ENCODE data around the gene TMEM39A. TPM values are rescaled to one million over a fixed set of nuclear protein-coding genes. Genes with fewer than 3 reads are reported as not detected.

The TMEM39A gene
- total and polyA plus RNA-seq, 9 donors, result 12.9 to 58.1 (median 38.7) TPM

GRCh38 chr3:119507404-119507803 is 44.0 kb upstream of the TMEM39A start:
- 95 to 97% (median 95%) methylated on average over 2 of the region's 2 CpGs for WGBS, 3 donors
- Histone ChIP-seq H3K36me3 (no peaks in the 10 kb centered on the region), H3K4me1 (ENCODE audit: insufficient read depth) (no peaks in the 10 kb centered on the region), H3K9me3 (no peaks in the 10 kb centered on the region), H3K4me3 (no peak overlapping the region), H3K27ac (no peak overlapping the region), H3K27me3 (no peaks in the 10 kb centered on the region)
- intact Hi-C loops (cut with DNase I), result no loop called here
- TF ChIP-seq POLR2A (IDR thresholded peaks at IDR 0.05), result no peak
- no peak for TF ChIP-seq EP300 (IDR thresholded peaks at IDR 0.05)
- TF ChIP-seq CTCF (IDR thresholded peaks at IDR 0.05), result no peak
- DNase-seq, result no peak

GRCh38 chr3:119506631-119507030 is 43.2 kb upstream of the TMEM39A start:
- Histone ChIP-seq H3K4me1 (ENCODE audit: insufficient read depth) (no peaks in the 10 kb centered on the region), H3K9me3 (no peaks in the 10 kb centered on the region), H3K36me3 (no peaks in the 10 kb centered on the region), H3K27ac (no peak overlapping the region), H3K27me3 (no peaks in the 10 kb centered on the region), H3K4me3 (no peak overlapping the region)
- WGBS, 3 donors, result 88 to 91% (median 90%) methylated on average over 4 of the region's 4 CpGs
- TF ChIP-seq EP300 (IDR thresholded peaks at IDR 0.05) (no peak), CTCF (IDR thresholded peaks at IDR 0.05) (no peak), POLR2A (IDR thresholded peaks at IDR 0.05) (no peak)
- intact Hi-C loops (cut with DNase I), result no loop called here
- no peak for DNase-seq

GRCh38 chr3:119500901-119501300 is 37.5 kb upstream of the TMEM39A start:
- Histone ChIP-seq H3K4me3 (no peak overlapping the region), H3K9me3 (no peaks in the 10 kb centered on the region), H3K27ac (no peak overlapping the region), H3K36me3 (no peaks in the 10 kb centered on the region), H3K27me3 (no peaks in the 10 kb centered on the region), H3K4me1 (ENCODE audit: insufficient read depth) (peaks cover 8% of the 10 kb centered on the region)
- intact Hi-C loops (cut with DNase I), result no loop called here
- WGBS, 3 donors, result 41 to 49% (median 42%) methylated on average over 2 of the region's 2 CpGs
- TF ChIP-seq EP300 (IDR thresholded peaks at IDR 0.05), result no peak
- no peak for TF ChIP-seq POLR2A (IDR thresholded peaks at IDR 0.05)
- no peak for TF ChIP-seq CTCF (IDR thresholded peaks at IDR 0.05)
- DNase-seq, result no peak

- Histone ChIP-seq H3K36me3 (no peaks in the 10 kb centered on the region), H3K27ac (no peak overlapping the region), H3K9me3 (no peaks in the 10 kb centered on the region), H3K27me3 (no peaks in the 10 kb centered on the region), H3K4me3 (no peak overlapping the region), H3K4me1 (ENCODE audit: insufficient read depth) (peaks cover 8% of the 10 kb centered on the region)
- TF ChIP-seq EP300 (IDR thresholded peaks at IDR 0.05), result no peak
- no peak for TF ChIP-seq CTCF (IDR thresholded peaks at IDR 0.05)
- no peak for TF ChIP-seq POLR2A (IDR thresholded peaks at IDR 0.05)
- DNase-seq, result no peak
- 77 to 80% (median 79%) methylated on average over 4 of the region's 4 CpGs for WGBS, 3 donors
- intact Hi-C loops (cut with DNase I), result no loop called here
These were observed 36.9 kb upstream of the TMEM39A start for GRCh38 chr3:119500265-119500664.

Measured in ovary (tissue), 9 donors.